GM18526 (cell line): ENCODE data around the gene THY1.

Experiments used
- POLR2A ChIP-seq: IDR thresholded peaks from 3 replicates; pipeline ENCODE4 v1.6.1; 2011; ENCODE audit not compliant: insufficient read length; ENCODE audit errors: extremely low read depth

THY1 gene

GRCh38 chr11:119410501-119410900, 12.5 kb downstream of the THY1 start:
- TF ChIP-seq POLR2A = no peak

- TF ChIP-seq POLR2A = no peak
These were observed 13.2 kb downstream of the THY1 start for GRCh38 chr11:119409731-119410130.

- TF ChIP-seq POLR2A = no peak
These were observed 17.0 kb downstream of the THY1 start for GRCh38 chr11:119406005-119406404.

- no peak for TF ChIP-seq POLR2A
These were observed 18.1 kb downstream of the THY1 start for GRCh38 chr11:119404872-119405271.

GRCh38 chr11:119403021-119403420, 20.0 kb downstream of the THY1 start:
- TF ChIP-seq POLR2A = no peak

GRCh38 chr11:119402470-119402869, 20.5 kb downstream of the THY1 start:
- TF ChIP-seq POLR2A = no peak

- TF ChIP-seq POLR2A = no peak
These were observed 22.1 kb downstream of the THY1 start for GRCh38 chr11:119400860-119401259.

GRCh38 chr11:119397740-119398139, 25.2 kb downstream of the THY1 start:
- no peak for TF ChIP-seq POLR2A

- TF ChIP-seq POLR2A = no peak
These were observed 26.1 kb downstream of the THY1 start for GRCh38 chr11:119396835-119397234.

GRCh38 chr11:119391275-119391674, 31.7 kb downstream of the THY1 start:
- TF ChIP-seq POLR2A = no peak

- TF ChIP-seq POLR2A = no peak
These were observed 33.2 kb downstream of the THY1 start for GRCh38 chr11:119389611-119390254.

- no peak for TF ChIP-seq POLR2A
These were observed 34.9 kb downstream of the THY1 start for GRCh38 chr11:119388103-119388502.

GRCh38 chr11:119384332-119384731, 38.6 kb downstream of the THY1 start:
- TF ChIP-seq POLR2A = no peak

- TF ChIP-seq POLR2A = no peak
These were observed 40.9 kb downstream of the THY1 start for GRCh38 chr11:119382101-119382500.

- no peak for TF ChIP-seq POLR2A
These were observed 41.6 kb downstream of the THY1 start, which contains the start of gene USP2 for GRCh38 chr11:119381181-119381988. Gene USP2 (minus strand): TSS chr11:119381690. CDS start chr11:119373480, 8,210 bp downstream.

GRCh38 chr11:119380827-119381180, 42.2 kb downstream of the THY1 start:
- TF ChIP-seq POLR2A = no peak
